GM18951 (cell line): Measurements from ENCODE around the gene RAB27B.

Source experiments
- POLR2A ChIP-seq: IDR thresholded peaks from 4 replicates; pipeline ENCODE4 v1.6.1; 2011; ENCODE audit warnings: mild to moderate bottlenecking; ENCODE audit not compliant: insufficient read length, insufficient read depth; ENCODE audit errors: extremely low read depth
- in situ Hi-C: fragments of 300-500 bp; cut with MboI; formaldehyde crosslinking; loops from one replicate; pipeline ENCODE4 v1.12.0; 2022; ENCODE audit warnings: low sequenced_read_pairs, mixed read lengths, inconsistent platforms; ENCODE audit not compliant: unreplicated experiment

Gene RAB27B

GRCh38 chr18:54923339-54923956 is 95.2 kb downstream of the RAB27B start:
- no peak for TF ChIP-seq POLR2A
- in situ Hi-C loops, result no loop called here

- no peak for TF ChIP-seq POLR2A
- in situ Hi-C loops, result no loop called here
Observed at GRCh38 chr18:54924948-54925347, 96.7 kb downstream of the RAB27B start.

- in situ Hi-C loops, result no loop called here
- no peak for TF ChIP-seq POLR2A
Observed at GRCh38 chr18:54926593-54927325, 98.5 kb downstream of the RAB27B start.

- in situ Hi-C loops, result no loop called here
- TF ChIP-seq POLR2A, result no peak
Observed at GRCh38 chr18:54928236-54928635, 100.0 kb downstream of the RAB27B start.

GRCh38 chr18:54931152-54931551 is 102.9 kb downstream of the RAB27B start:
- TF ChIP-seq POLR2A, result no peak
- in situ Hi-C loops, result no loop called here

- in situ Hi-C loops, result no loop called here
- TF ChIP-seq POLR2A, result no peak
Observed at GRCh38 chr18:54932472-54932871, 104.2 kb downstream of the RAB27B start.

- in situ Hi-C loops, result no loop called here
- TF ChIP-seq POLR2A, result no peak
Observed at GRCh38 chr18:54938506-54938905, 110.2 kb downstream of the RAB27B start.

- in situ Hi-C loops, result no loop called here
- TF ChIP-seq POLR2A, result no peak
Observed at GRCh38 chr18:54939361-54939917, 111.2 kb downstream of the RAB27B start.

- TF ChIP-seq POLR2A, result no peak
Observed at GRCh38 chr18:54942144-54942543, 113.9 kb downstream of the RAB27B start.

GRCh38 chr18:54942569-54942968 is 114.3 kb downstream of the RAB27B start:
- in situ Hi-C loops, result no loop called here
- no peak for TF ChIP-seq POLR2A

More at GRCh38 chr18:54942144-54942543, 113.9 kb downstream of the RAB27B start:
- in situ Hi-C loops, result no loop called here
